ACC112 (cell line): ENCODE data around the gene RPS27L.
A peak's percentile ranks its signal among the peaks of the same experiment; 100 is the strongest.

ENCODE experiments used
- H2AFZ ChIP-seq: fragments of 200-600 bp; sonication (generic); one replicate; pipeline ENCODE4 v1.6.0; 2017; ENCODE audit warnings: antibody characterized with exemption, low read length; ENCODE audit not compliant: unreplicated experiment
- H3K27ac ChIP-seq: fragments of 200-600 bp; sonication (generic); 2 replicates; pipeline ENCODE4 v1.5.1; 2014; ENCODE audit warnings: low read depth, mild to moderate bottlenecking, antibody characterized with exemption, low read length, moderate library complexity
- H3K27me3 ChIP-seq: fragments of 200-600 bp; sonication (generic); 2 replicates; pipeline ENCODE4 v1.6.1; 2014; ENCODE audit warnings: mild to moderate bottlenecking, antibody characterized with exemption, low read length, moderate library complexity, mixed read lengths; ENCODE audit not compliant: insufficient read depth
- H3K36me3 ChIP-seq: fragments of 200-600 bp; sonication (generic); 2 replicates; pipeline ENCODE4 v1.6.1; 2016; ENCODE audit warnings: mild to moderate bottlenecking, antibody characterized with exemption, low read length, moderate library complexity, mixed read lengths; ENCODE audit not compliant: insufficient read depth
- H3K4me1 ChIP-seq: fragments of 200-600 bp; sonication (generic); one replicate; pipeline ENCODE4 v1.6.1; 2016; ENCODE audit warnings: low read length, mixed read lengths; ENCODE audit not compliant: insufficient read depth, unreplicated experiment, control insufficient read depth
- H3K4me3 ChIP-seq: fragments of 200-600 bp; sonication (generic); 2 replicates; pipeline ENCODE4 v1.5.1; 2014; ENCODE audit warnings: mild to moderate bottlenecking, low read depth, low read length
- H3K79me2 ChIP-seq: fragments of 200-600 bp; sonication (generic); one replicate; pipeline ENCODE4 v1.6.0; 2016; ENCODE audit warnings: low read length; ENCODE audit not compliant: control insufficient read depth, unreplicated experiment, insufficient read depth

RPS27L gene

DNA sequence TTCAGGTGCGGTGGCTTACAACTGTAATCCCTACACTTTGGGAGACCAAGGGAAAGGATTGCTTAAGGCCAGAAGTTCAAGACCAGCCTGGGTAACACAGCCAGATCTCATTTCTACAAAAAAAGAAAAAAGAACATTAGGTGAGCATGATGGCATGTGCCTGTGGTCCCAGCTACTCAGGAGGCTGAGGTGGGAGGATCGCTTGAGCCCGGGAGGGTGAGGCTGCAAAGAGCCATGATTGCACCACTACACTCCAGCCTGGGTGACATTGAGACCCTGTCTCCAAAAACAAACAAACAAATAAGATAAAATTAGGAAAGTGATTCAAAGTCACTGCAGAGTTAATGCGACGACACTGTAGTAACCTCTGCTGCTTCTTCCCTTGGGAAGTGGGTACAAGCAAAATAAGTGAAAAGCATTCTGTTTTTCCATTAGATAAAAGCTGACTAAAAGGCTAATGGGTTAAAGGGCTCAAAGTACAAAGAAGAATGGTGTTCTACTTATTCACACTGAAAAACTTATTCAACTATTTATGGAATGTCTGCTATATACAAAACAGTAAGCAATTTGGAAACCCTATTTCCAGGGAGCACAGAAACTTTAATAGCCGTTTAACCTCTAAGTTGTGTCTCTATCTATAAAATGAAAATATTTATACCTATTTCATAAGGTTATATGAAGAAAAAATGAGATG lies 8.0 kb upstream of the RPS27L start:
- H2AFZ ChIP-seq: no peak overlapping the region
- no peaks in the 10 kb centered on the region for H3K4me1 ChIP-seq
- no peak overlapping the region for H3K4me3 ChIP-seq
- no peaks in the 10 kb centered on the region for H3K79me2 ChIP-seq
- no peaks in the 10 kb centered on the region for H3K36me3 ChIP-seq
- H3K27me3 ChIP-seq: no peaks in the 10 kb centered on the region
- no peak overlapping the region for H3K27ac ChIP-seq

DNA sequence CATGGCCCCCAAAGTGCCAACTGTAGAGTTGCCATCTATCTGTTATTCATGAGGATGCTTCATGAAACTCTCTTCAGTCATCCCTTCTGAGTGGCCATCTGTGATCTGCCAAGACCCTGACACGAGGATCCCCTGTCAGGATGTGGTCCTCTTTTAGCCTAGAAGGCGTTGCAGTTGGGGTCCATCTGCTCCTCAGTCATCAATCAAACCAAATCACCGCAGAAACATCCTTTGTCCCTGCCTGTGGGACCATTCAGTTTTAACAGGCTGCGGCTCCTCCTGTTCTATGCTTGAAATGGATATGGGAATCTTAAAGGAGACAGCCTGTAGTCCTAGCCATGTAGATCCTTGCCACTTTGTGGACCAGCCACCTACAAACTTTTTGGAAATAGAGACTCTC lies 5.9 kb upstream of the RPS27L start:
- Histone ChIP-seq H3K27me3 (no peaks in the 10 kb centered on the region), H3K4me3 (no peak overlapping the region), H3K27ac (no peak overlapping the region), H2AFZ (no peak overlapping the region), H3K4me1 (no peaks in the 10 kb centered on the region), H3K79me2 (no peaks in the 10 kb centered on the region), H3K36me3 (no peaks in the 10 kb centered on the region)

DNA sequence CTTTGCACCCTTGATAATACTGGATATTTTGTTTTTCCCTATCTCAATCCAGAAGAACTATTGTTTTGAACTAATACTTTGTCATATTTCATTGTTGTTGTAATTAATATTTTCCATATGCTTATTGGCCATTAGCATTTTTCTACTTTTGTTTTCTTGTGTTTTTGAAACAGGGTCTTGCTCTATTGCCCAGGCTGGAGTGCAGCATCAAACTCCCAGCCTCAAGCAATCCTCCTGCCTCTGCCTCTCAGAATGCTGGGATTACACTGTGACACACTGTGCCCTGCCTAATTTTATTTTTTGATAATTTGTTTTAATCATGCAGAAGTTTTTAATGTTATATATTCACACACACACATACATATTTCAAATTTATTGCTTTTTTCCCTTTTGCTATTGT lies 3.4 kb upstream of the RPS27L start:
- Histone ChIP-seq H3K4me3 (no peak overlapping the region), H3K79me2 (peaks cover 17% of the 10 kb centered on the region), H3K4me1 (no peaks in the 10 kb centered on the region), H2AFZ (no peak overlapping the region), H3K36me3 (no peaks in the 10 kb centered on the region; the same call in 1 of the 2 replicates), H3K27me3 (no peaks in the 10 kb centered on the region), H3K27ac (no peak overlapping the region)

DNA sequence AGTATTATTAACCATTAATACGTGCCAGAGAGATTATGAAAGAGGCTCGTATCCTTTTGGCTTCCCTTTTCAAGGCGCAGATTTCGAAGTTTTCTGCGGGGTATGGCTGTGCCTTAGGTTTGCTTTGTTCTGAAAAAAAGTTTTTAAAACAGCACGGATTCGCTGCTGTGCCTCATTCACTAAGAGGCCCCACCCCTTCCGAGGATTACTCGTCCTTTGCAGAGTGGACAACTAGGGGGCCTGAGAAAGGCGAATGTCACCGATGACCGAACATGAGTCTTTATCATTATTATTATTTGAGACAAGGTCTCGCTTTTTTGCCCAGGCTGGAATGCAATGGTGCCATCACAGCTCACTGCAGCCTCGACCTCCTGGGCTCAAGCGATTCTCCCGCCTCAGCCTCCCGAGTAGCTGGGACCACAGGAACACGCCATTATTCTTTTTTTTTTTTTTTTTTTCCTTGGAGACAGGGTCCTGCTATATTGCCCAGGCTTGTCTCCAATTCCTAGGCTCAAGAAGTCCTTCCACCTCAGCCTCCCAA lies 684 bp upstream of the RPS27L start:
- Histone ChIP-seq H3K79me2 (peaks cover 30% of the 10 kb centered on the region), H3K36me3 (peaks cover 18% of the 10 kb centered on the region), H3K4me1 (peaks cover 9% of the 10 kb centered on the region), H3K27ac (peak overlapping the region; percentile 86), H2AFZ (peak overlapping the region; percentile 62), H3K4me3 (peak overlapping the region; percentile 92), H3K27me3 (no peaks in the 10 kb centered on the region)

DNA sequence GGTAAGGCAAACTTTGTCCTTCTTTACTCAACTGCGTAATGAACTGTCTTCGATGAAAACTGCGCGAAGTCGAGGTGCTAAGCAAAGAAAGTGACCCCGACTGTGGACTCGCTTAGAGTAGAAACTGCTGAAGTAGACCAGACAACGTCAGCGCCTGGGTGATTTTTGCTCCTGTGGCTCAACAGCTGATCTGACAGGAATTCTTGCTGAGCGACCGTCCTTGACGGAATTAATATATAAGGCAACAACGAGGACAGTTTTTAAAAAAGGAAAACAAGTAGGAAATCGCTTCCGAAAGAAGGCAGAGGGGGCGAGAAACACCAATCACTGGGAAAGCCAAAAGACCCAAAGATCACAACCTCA lies 541 bp downstream of the RPS27L start:
- H3K4me1 ChIP-seq: peaks cover 9% of the 10 kb centered on the region
- H3K27ac ChIP-seq: peak overlapping the region; percentile 86
- no peaks in the 10 kb centered on the region for H3K27me3 ChIP-seq
- H3K4me3 ChIP-seq: peak overlapping the region; percentile 92
- H3K79me2 ChIP-seq: peaks cover 32% of the 10 kb centered on the region
- H3K36me3 ChIP-seq: peaks cover 27% of the 10 kb centered on the region
- H2AFZ ChIP-seq: peak overlapping the region; percentile 62

DNA sequence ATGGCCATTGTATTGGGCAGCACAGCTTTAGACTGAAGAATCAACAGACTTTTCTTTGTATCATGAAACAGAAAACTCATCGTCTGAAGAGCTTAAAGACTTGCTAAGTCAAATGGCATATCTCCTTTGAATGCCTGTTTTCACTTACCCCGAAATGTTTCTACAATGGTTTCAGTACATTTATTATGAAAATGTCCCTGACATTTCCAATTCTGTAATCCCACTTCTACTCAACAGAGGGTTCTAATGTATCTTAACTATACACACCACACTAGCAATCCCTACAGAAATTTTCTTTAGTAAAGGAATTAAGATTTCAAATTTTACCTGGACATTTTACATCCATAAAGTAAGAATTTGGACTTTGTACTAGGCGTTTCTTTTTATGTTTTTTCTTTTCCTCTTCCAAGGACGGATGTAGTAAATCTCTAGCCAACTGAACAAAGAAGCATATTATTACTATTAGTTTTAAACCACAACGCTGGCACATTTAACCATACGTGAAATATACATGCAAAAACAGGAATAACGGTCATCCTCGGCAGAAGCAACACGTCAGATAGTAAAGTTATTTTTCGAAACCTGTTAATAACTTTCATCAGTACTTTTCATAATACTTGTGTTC lies 1.1 kb downstream of the RPS27L start:
- Histone ChIP-seq H3K4me1 (peaks cover 9% of the 10 kb centered on the region), H3K4me3 (peak overlapping the region; percentile 92), H3K79me2 (peaks cover 32% of the 10 kb centered on the region), H3K36me3 (peaks cover 32% of the 10 kb centered on the region), H2AFZ (peak overlapping the region; percentile 1), H3K27ac (peak overlapping the region; percentile 86), H3K27me3 (no peaks in the 10 kb centered on the region)

DNA sequence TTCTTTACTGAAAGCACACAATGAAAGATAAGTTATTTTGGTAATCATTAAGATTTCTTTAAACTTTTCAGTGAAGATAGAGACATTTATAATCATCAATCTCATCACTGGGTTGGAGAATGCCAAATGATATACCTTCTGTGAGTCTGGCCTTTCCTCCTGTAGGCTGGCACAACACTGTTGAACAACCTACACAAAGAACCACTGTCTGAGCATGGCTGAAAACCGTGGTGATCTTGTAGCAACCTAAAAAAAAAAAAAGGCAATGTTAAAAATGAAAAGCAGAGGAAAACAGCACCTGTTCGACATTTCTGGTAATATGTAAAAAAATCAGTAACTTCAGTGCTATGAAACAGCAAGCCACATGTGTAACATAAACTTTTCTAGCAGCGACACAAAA lies 1.8 kb downstream of the RPS27L start:
- Histone ChIP-seq H3K27ac (peak overlapping the region; percentile 86; the same call in 1 of the 2 replicates), H3K79me2 (peaks cover 32% of the 10 kb centered on the region), H3K36me3 (peaks cover 32% of the 10 kb centered on the region), H3K4me3 (peak overlapping the region; percentile 92), H3K4me1 (peaks cover 9% of the 10 kb centered on the region), H2AFZ (no peak overlapping the region), H3K27me3 (no peaks in the 10 kb centered on the region)

DNA sequence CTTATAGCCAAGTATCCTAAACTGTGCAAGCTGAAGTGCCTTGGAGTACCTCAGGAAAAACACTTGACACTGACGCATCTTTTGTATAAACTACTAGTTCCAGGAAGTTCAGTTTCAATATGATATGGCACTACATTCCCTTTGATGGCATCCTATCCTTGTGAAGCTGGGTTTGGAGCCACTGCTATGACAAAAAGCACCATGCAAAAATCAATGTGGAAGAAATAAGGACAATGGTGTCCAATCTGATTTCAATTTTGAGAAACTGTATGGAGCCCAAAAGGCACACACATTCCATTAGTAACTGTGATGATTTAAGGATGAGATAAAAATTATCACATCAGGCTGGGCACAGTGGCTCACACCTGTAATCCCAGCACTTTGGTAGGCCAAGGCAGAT lies 5.6 kb downstream of the RPS27L start:
- 0 out of 2 replicates have a peak overlapping the region, but pooled peaks have one; percentile 10 for H3K27ac ChIP-seq
- peaks cover 25% of the 10 kb centered on the region for H3K79me2 ChIP-seq
- H3K27me3 ChIP-seq: no peaks in the 10 kb centered on the region
- H3K36me3 ChIP-seq: peaks cover 45% of the 10 kb centered on the region
- H3K4me3 ChIP-seq: no peak overlapping the region
- H2AFZ ChIP-seq: no peak overlapping the region
- peaks cover 14% of the 10 kb centered on the region for H3K4me1 ChIP-seq

DNA sequence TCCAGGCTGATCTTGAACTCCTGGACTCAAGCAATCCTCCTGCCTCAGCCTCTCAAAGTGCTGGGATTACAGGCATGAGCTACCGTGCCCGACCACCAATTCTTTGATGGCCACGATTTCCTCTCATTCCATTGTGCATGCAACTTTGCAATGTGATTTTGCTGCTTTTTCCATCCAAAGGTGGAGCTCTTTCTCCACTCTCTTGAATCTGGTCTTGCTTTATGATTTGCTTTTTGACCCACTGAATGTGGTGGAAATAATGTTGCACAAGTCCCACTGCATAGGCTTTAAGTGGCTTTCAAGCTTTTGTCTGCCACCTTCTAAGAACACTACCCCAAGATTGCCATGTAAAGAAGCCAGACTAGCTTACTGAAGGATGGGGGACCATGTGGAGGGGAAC lies 10.6 kb downstream of the RPS27L start:
- peaks cover 29% of the 10 kb centered on the region for H3K36me3 ChIP-seq
- H2AFZ ChIP-seq: no peak overlapping the region
- H3K4me3 ChIP-seq: no peak overlapping the region
- H3K27ac ChIP-seq: no peak overlapping the region
- H3K27me3 ChIP-seq: no peaks in the 10 kb centered on the region
- H3K79me2 ChIP-seq: no peaks in the 10 kb centered on the region
- H3K4me1 ChIP-seq: peaks cover 5% of the 10 kb centered on the region

DNA sequence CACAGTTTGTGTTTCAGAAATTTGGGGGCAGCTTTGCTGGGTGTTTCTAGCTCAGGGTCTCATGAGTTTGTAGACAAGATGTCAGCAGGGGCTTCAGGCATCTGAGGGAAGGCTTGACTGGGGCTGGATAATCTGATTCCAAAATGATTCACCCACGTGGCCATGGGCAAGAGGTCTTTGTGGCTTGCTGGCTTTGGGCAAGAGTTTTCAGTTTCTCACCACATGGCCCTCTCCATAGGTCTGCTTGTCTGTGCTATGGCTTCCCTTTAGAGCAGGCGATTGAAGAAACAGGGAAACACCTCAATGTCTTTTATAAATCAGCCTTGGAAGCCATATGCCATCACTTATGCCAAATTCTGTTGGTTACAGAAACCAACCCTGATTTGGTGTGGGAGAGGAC lies 11.9 kb downstream of the RPS27L start:
- Histone ChIP-seq H3K79me2 (no peaks in the 10 kb centered on the region), H3K4me3 (no peak overlapping the region), H3K36me3 (peaks cover 28% of the 10 kb centered on the region), H3K27ac (no peak overlapping the region), H3K4me1 (peaks cover 5% of the 10 kb centered on the region), H3K27me3 (no peaks in the 10 kb centered on the region), H2AFZ (no peak overlapping the region)

DNA sequence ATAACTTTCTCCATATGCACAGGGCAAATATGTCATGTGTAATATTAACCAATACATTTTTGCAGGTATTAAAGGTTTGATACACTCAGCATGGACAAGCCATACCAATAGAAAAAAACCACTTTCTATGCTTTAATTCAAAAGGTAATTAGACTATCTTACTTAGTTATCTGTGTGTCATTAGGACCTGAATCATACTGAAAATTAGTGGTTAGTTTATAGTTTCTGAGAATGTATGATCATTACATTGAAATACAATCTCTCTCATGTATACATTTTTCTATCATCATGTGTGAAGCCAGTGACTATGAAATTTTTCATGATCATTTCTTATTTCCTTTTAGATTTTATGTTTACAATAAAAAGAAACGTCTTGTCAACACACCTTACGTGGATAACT lies 16.3 kb downstream of the RPS27L start:
- Histone ChIP-seq H3K27ac (no peak overlapping the region), H3K79me2 (peaks cover 6% of the 10 kb centered on the region), H3K36me3 (peaks cover 15% of the 10 kb centered on the region), H2AFZ (no peak overlapping the region), H3K27me3 (no peaks in the 10 kb centered on the region), H3K4me3 (no peak overlapping the region), H3K4me1 (peaks cover 14% of the 10 kb centered on the region)
